DMS 273 (cell line): ENCODE results near the gene RPS6KC1.
A peak's percentile ranks its signal among the peaks of the same experiment; 100 is the strongest.
"Not testable (repeated sequence)": the region's sequence is repeated elsewhere in the genome, so short reads cannot be mapped to it uniquely, and the experiment has no call there.

Experiments used
- DNase-seq: peaks from one replicate; lab custom pipeline; 2025; ENCODE audit not compliant: unreplicated experiment; lab: John Stamatoyannopoulos, UW

Gene RPS6KC1

GRCh38 chr1:213054733-213055591 is 3.9 kb downstream of the RPS6KC1 start:
- peak; percentile 15 for DNase-seq

GRCh38 chr1:213055767-213056166 is 4.7 kb downstream of the RPS6KC1 start:
- DNase-seq = no peak

DNA sequence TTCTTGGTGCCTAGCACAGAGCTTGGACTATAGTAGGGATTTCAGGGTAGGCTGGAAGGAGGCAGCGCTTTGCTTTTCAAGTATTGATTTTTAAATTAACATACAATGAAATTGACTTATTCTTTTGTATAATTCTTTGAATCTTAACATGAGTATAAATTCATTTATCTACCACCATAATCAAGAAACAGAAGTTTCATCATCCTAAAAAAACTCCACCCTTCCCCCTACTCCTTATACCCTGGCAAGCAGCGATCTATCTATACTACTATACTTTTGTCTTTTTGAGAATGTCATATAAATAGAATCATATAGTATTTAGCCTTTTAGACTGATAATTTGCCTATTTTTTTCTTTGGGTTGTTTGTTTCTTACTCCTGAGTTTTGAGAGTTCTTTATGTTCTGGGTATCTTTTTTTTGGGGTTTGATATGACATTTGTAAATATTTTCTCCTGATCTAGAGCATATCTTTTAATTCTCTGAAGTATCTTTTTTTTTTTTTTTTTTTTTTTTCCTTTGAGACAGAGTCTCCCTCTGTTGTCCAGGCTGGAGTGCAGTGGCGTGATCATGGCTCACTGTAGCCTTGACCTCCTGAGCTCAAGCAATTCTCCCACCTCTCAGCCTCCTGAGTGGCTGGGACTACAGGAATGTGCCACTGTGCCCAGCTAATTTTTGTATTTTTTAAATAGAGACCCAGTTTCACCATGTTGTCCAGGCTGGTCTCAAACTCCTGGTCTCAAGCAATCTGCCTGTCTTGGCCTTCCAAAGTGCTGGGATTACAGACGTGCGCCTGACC is 6.4 kb downstream of the RPS6KC1 start:
- no peak for DNase-seq

DNA sequence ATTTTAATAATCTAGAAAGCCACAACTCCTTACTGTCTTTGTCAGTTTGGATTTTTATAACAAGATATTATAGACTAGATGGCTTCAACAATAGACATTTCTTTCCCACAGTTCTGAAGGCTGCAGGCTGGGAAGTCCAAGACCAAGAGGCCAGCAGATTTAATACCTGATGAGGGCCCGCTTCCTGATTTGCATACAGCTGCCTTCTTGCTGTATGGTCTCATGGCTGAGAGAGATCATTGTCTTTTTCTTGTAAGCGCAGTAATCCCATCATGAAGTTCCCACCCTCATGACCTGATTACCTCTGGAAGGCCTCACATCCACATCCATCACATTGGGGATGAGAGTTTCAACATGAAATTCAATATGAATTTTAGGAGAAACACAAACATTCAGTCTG is 9.8 kb downstream of the RPS6KC1 start:
- no peak for DNase-seq

- peak; percentile 16 for DNase-seq
Observed at GRCh38 chr1:213061263-213061662, 10.2 kb downstream of the RPS6KC1 start.

DNA sequence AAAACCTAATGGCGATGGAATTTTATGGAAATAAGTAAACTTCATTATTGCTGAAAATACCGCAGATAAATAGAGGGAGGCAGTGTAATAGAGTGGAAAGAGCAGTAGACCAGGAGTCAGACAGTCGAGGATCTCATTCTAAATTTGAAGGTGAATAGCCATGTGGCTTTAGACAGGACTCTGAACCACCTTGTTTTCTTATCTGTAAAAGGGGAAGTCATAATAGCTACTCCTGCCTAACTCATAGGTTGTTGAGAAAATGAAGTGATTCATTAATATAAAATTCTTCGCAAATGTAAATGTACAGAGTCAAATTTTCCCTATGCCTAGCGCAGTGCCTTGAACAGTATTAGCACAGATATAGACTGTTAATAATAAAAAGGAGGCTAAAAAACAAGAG is 14.8 kb downstream of the RPS6KC1 start:
- no peak for DNase-seq

DNA sequence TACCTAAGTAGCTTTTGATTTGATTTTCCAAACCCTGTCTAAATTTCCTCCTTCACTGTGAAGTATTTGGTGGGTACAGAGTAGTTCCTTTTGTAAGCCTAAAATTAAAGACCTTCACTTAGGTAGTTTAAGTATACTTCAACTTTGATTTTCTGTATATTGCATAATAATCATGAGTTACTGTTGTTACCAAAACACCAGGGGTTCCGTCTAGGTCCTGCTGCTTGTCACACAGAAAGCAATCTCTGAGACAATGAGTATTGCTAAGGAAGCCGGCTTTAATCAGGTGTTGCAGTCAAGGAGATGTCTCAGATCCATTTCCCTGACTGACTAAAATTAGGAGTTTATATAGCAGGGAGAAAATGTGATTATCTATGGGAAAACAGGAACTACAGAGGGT is 15.3 kb downstream of the RPS6KC1 start:
- DNase-seq = no peak

- no peak for DNase-seq
Observed at GRCh38 chr1:213067352-213067751, 16.3 kb downstream of the RPS6KC1 start.

- peak; percentile 77 for DNase-seq
Observed at GRCh38 chr1:213070406-213070805, 19.4 kb downstream of the RPS6KC1 start.

DNA sequence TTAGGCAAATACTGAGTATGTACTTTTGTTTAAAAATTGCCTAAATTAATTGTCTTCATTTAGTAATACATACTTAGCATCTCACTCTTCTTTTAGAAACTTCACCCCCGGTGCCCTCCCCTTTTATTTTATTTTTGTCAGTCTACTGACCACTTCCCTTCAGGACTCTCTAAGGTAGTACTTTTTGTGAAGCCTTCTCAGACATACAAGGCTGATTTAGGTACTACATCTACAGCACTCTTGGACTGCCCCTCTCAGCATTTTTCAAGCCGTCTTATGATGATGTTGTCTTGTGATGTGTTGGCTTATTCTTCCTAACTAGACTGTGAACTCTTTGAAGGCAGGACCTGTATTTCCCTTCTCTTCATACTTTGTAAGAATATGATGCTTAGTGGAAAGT is 24.7 kb downstream of the RPS6KC1 start:
- no peak for DNase-seq

GRCh38 chr1:213082420-213083111 is 31.5 kb downstream of the RPS6KC1 start:
- DNase-seq = no peak

- no peak for DNase-seq
Observed at GRCh38 chr1:213083112-213083445, 32.0 kb downstream of the RPS6KC1 start.

GRCh38 chr1:213087911-213088310 is 36.9 kb downstream of the RPS6KC1 start:
- no peak for DNase-seq

DNA sequence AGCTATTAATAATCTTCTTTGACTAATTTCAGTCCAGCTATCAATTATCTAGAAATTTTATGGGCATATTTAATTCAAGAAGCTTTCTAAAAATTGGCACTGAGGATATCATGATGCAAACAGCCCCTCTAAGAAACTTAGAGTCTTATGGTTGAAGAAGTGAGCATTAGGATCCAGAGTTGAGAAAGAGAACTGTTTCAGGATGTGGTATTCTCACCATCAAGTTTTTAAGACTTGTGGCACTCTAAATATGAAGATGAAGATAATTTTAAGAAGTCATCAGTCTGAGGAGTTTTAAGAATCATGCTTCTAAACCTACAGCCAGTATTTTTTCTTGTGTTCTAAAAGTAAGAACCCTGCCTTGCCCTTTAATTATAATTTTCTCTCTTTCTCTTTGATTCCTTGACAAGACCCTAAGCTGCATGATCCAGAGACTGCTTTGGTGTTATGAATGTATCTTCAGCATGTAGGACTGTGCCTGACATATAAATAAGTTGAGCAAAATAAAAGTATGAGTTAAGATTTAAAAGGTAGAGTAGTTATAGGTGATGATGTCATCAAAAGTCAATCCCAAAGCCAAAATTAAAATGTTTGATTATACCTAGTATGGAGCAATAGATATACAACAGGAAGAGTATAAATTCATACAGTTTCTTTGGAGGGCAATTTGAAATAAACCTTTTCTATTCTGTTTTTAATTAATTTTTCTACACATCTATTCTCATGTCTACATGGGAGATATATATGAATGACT is 39.1 kb downstream of the RPS6KC1 start:
- DNase-seq = no peak

GRCh38 chr1:213094446-213094845 is 43.4 kb downstream of the RPS6KC1 start:
- DNase-seq = no peak

GRCh38 chr1:213095467-213095866 is 44.4 kb downstream of the RPS6KC1 start:
- DNase-seq = no peak

DNA sequence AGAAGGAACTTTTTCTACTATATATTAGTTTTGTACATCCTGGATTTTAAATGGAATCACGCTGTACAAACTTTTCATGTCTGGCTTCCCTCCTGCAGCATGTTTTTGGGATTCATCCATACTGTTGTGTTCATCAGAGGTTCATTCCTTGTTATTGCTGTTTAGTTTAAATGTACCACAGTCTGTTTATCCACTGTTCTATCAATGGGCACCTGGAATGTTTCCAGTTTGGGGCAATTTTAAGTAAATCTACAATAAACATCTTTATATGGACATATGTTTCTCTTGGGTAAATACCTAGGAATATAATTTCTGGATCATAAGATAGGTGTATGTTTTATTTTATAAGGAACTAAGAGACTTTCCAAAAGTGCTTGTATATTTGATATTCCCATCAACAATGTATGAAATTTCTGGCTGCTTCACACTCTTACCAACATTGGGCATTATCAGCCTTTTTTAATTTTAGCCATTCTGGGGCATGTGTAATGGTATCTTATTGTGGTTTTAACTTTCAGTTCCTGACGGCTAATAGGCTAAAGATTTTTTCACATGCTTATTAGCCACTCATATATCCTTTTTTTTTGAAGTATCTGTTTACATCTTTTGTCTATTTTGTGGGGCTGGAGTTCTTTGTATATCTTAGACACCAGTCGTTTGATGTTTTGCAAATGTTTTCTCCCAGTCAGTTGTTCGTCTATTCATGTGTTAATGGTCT is 48.8 kb downstream of the RPS6KC1 start:
- no peak for DNase-seq

DNA sequence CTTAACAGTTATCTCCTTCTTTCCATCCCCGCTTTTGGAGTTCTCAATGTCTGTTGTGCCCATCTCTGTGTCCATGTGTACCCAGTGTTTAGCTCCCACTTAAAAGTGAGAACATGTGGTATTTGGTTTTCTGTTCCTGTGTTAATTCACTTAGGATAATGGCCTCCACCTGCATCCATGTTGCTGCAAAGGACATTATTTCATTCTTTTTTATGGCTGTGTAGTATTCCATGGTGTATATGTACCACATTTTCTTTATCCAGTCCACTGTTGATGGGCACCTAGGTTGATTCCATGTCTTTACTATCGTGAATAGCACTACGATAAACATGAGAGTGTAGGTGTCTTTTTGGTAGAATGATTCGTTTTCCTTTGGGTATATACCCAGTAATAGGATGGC is 49.5 kb downstream of the RPS6KC1 start:
- DNase-seq = not testable (repeated sequence)

GRCh38 chr1:213103377-213104306 is 52.6 kb downstream of the RPS6KC1 start:
- no peak for DNase-seq
